Subcutaneous abdominal adipose tissue (tissue), 5 donors: Measurements from ENCODE around the gene ALOX15.
"Not testable (repeated sequence)": the region's sequence is repeated elsewhere in the genome, so short reads cannot be mapped to it uniquely, and the experiment has no call there.

Experiments
- H3K27ac ChIP-seq: one replicate; pipeline ENCODE4 v1.7.0; 2013; ENCODE audit warnings: low read depth, mild to moderate bottlenecking, inconsistent platforms, low read length, moderate library complexity
- H3K27me3 ChIP-seq, 5 donors: one replicate each; pipeline ENCODE4 v1.7.0; 2013; ENCODE audit warnings: low read length in 5 of 5, inconsistent platforms in 1 of 5; ENCODE audit not compliant: control insufficient read depth in 5 of 5, insufficient read depth in 4 of 5
- H3K36me3 ChIP-seq, 5 donors: one replicate each; pipeline ENCODE4 v1.7.0; 2013; ENCODE audit warnings: low read length in 5 of 5; ENCODE audit not compliant: control insufficient read depth in 5 of 5, insufficient read depth in 5 of 5
- H3K4me1 ChIP-seq, 5 donors: one replicate each; pipeline ENCODE4 v1.7.0; 2013; ENCODE audit warnings: low read length in 5 of 5, mild to moderate bottlenecking in 3 of 5, moderate library complexity in 1 of 5; ENCODE audit not compliant: control insufficient read depth in 5 of 5, insufficient read depth in 5 of 5
- H3K4me3 ChIP-seq, 5 donors: one replicate each; pipeline ENCODE4 v1.7.0; 2013; ENCODE audit warnings: low read length in 5 of 5, low read depth in 1 of 5
- H3K9ac ChIP-seq, 5 donors: one replicate each; pipeline ENCODE4 v1.7.0; 2013; ENCODE audit warnings: low read length in 5 of 5, mild to moderate bottlenecking in 4 of 5, moderate library complexity in 3 of 5
- H3K9me3 ChIP-seq, 5 donors: one replicate each; pipeline ENCODE4 v1.7.0; 2013; ENCODE audit warnings: low read length in 5 of 5; ENCODE audit not compliant: control insufficient read depth in 5 of 5
- donor health status: healthy.
- donor health status: healthy.
- donor health status: healthy.
- donor health status: healthy.
- donor health status: healthy.

The ALOX15 gene, protein sequence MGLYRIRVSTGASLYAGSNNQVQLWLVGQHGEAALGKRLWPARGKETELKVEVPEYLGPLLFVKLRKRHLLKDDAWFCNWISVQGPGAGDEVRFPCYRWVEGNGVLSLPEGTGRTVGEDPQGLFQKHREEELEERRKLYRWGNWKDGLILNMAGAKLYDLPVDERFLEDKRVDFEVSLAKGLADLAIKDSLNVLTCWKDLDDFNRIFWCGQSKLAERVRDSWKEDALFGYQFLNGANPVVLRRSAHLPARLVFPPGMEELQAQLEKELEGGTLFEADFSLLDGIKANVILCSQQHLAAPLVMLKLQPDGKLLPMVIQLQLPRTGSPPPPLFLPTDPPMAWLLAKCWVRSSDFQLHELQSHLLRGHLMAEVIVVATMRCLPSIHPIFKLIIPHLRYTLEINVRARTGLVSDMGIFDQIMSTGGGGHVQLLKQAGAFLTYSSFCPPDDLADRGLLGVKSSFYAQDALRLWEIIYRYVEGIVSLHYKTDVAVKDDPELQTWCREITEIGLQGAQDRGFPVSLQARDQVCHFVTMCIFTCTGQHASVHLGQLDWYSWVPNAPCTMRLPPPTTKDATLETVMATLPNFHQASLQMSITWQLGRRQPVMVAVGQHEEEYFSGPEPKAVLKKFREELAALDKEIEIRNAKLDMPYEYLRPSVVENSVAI

GRCh38 chr17:4641297-4642195 is at the start of gene ALOX15:
ALOX15 (minus strand) TSS chr17:4641678; CDS start chr17:4641651, 27 bp downstream.
- Histone ChIP-seq H3K27me3 (peaks cover 17 to 30% (median 21%) of the 10 kb centered on the region in 5 donors), H3K4me1 (peaks cover 0 to 17% (median 3%) of the 10 kb centered on the region in 5 donors), H3K27ac (no peak within 1 kb of the TSS), H3K4me3 (no peak within 1 kb of the TSS), H3K36me3 (no peaks in the 10 kb centered on the region), H3K9ac (no peak within 1 kb of the TSS), H3K9me3 (peaks cover 0 to 2% (median 0%) of the 10 kb centered on the region in 5 donors)

DNA sequence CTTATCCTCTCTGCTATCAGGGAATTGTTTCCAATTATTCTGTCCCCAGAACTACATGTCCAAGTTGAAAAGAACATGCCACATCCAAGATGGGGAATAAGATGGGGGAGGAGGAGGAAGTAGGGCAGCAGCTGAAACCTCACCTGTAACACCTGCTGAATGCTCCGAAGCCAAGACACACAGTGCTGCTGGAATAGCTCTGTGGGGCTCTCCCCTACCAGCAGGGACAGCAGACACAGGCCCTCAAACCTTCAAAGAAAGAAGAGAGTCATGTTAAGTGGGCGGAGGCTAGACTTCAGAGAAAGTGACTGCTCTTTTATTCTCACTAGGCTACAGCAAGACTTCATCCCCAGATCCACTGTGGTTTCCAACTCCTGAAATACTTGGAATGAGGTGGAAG is 49.3 kb upstream of the ALOX15 start:
- no peak overlapping the region for H3K27ac ChIP-seq
- H3K27me3 ChIP-seq: no peaks in the 10 kb centered on the region
- peak overlapping the region in 1 of 5 donors; percentile 24 for H3K9ac ChIP-seq
- peaks cover 2 to 29% (median 17%) of the 10 kb centered on the region in 5 donors for H3K36me3 ChIP-seq
- H3K4me1 ChIP-seq: no peaks in the 10 kb centered on the region
- no peak overlapping the region for H3K4me3 ChIP-seq
- no peaks in the 10 kb centered on the region for H3K9me3 ChIP-seq

GRCh38 chr17:4689872-4690271 is 48.4 kb upstream of the ALOX15 start:
- H3K27ac ChIP-seq, H3K9ac ChIP-seq, H3K9me3 ChIP-seq, H3K4me3 ChIP-seq, H3K27me3 ChIP-seq, H3K4me1 ChIP-seq: not testable (repeated sequence)
- H3K36me3 ChIP-seq: peaks cover 2 to 29% (median 17%) of the 10 kb centered on the region in 5 donors

GRCh38 chr17:4683739-4684138 is 42.3 kb upstream of the ALOX15 start:
- H3K4me3 ChIP-seq, H3K27me3 ChIP-seq, H3K9ac ChIP-seq, H3K27ac ChIP-seq, H3K4me1 ChIP-seq, H3K9me3 ChIP-seq: not testable (repeated sequence)
- peaks cover 9 to 48% (median 30%) of the 10 kb centered on the region in 5 donors for H3K36me3 ChIP-seq

DNA sequence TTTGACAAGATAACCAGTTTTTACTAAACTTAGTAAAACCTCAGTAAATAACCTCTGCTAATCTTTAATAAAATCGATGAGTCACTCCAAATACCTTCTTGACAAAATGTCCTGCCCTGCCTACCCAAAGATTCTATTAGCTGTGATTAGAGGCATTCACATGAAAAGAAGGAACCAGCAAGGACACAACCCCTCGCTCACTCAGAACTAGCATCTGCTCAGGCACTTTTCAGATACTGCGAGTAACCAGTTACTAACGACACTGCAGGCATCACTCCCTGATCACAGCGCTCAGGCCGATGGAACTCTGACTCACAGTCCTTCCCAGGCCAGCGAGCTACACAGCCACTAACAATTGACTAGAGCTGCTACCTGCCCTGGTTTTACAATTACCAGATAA is 38.2 kb upstream of the ALOX15 start:
- Histone ChIP-seq H3K9ac (no peak overlapping the region), H3K4me1 (no peaks in the 10 kb centered on the region), H3K4me3 (no peak overlapping the region), H3K36me3 (peaks cover 13 to 81% (median 60%) of the 10 kb centered on the region in 5 donors), H3K27ac (no peak overlapping the region), H3K9me3 (no peaks in the 10 kb centered on the region), H3K27me3 (no peaks in the 10 kb centered on the region)

- Histone ChIP-seq H3K27ac (no peak overlapping the region), H3K4me3 (no peak overlapping the region), H3K4me1 (no peaks in the 10 kb centered on the region), H3K36me3 (peaks cover 13 to 92% (median 71%) of the 10 kb centered on the region in 5 donors), H3K9me3 (no peaks in the 10 kb centered on the region), H3K9ac (no peak overlapping the region), H3K27me3 (no peaks in the 10 kb centered on the region)
Observed at GRCh38 chr17:4678448-4679026, 37.1 kb upstream of the ALOX15 start.

DNA sequence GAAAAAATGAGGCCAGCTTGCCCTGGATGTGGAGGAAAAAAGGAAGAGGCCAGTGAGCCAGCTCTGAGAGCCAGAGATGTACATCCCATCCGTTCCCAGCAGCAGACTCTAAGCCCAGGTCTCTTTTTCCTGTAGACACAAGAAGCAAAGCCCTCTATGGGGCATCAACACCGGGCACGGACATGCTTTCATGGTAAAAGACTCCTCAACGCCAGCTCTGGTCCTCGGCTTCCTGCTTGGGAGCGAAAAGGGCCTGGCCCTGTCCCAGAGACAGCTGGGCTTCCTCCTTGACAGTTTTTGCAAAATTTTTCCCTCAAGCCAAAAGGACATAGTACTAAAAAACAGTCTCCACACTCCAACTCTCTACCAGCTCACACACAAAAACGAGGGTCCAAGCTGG is 35.3 kb upstream of the ALOX15 start:
- Histone ChIP-seq H3K4me1 (no peaks in the 10 kb centered on the region), H3K9ac (no peak overlapping the region), H3K9me3 (no peaks in the 10 kb centered on the region), H3K27ac (no peak overlapping the region), H3K27me3 (no peaks in the 10 kb centered on the region), H3K36me3 (peaks cover 9 to 96% (median 74%) of the 10 kb centered on the region in 5 donors), H3K4me3 (no peak overlapping the region)

DNA sequence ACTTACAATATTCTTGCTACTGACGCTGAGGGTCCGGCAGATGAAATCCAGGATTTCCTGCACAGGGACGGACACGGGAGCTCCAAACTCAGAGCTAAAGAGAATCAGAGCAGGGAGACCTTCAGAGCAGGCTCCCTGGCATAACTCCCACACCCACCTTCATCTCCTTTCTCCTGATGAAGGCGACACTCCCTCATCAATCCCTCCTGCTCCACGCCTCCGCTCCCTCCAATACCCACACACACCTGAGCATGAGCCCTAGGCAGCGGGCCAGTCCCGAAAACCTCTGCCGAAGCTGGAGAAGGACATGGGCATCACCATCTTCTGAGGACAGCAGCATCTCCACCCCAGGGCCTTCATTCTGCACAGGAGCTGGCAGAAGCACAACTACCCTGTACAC is 34.3 kb upstream of the ALOX15 start:
- Histone ChIP-seq H3K27ac (no peak overlapping the region), H3K9me3 (no peaks in the 10 kb centered on the region), H3K36me3 (peaks cover 9 to 97% (median 78%) of the 10 kb centered on the region in 5 donors), H3K4me1 (no peaks in the 10 kb centered on the region), H3K4me3 (no peak overlapping the region), H3K9ac (no peak overlapping the region), H3K27me3 (no peaks in the 10 kb centered on the region)

GRCh38 chr17:4674685-4674998 is 33.2 kb upstream of the ALOX15 start:
- H3K9me3 ChIP-seq: no peaks in the 10 kb centered on the region
- H3K9ac ChIP-seq: no peak overlapping the region
- H3K27ac ChIP-seq: no peak overlapping the region
- no peak overlapping the region for H3K4me3 ChIP-seq
- no peaks in the 10 kb centered on the region for H3K4me1 ChIP-seq
- H3K27me3 ChIP-seq: no peaks in the 10 kb centered on the region
- peaks cover 9 to 88% (median 75%) of the 10 kb centered on the region in 5 donors for H3K36me3 ChIP-seq
